GM23338 (cell line): ENCODE data around the gene TEX36. TPM values are rescaled to one million over a fixed set of nuclear protein-coding genes. Genes with fewer than 3 reads are reported as not detected.
A peak's percentile ranks its signal among the peaks of the same experiment; 100 is the strongest.

Experiments used
- ATAC-seq: fragments of 200-7000 bp; cut with Tn5 transposase; 3 replicates; pipeline ENCODE4 v1.9.1; 2020
- DNase-seq: peaks from one replicate; pipeline ENCODE4 v3.0.0-alpha.2; 2015; ENCODE audit warnings: low spot score
- H2AFZ ChIP-seq: fragments of 200-600 bp; sonication (generic); 2 replicates; pipeline ENCODE4 v1.8.0; 2016; ENCODE audit warnings: antibody characterized with exemption, mild to moderate bottlenecking, moderate library complexity
- H3F3A ChIP-seq: fragments of 200-600 bp; sonication (generic); replicated peaks from 2 replicates; pipeline ENCODE4 v1.8.0; 2017; ENCODE audit warnings: antibody characterized with exemption, mixed run types, low read depth
- H3K27ac ChIP-seq: fragments of 200-600 bp; sonication (generic); 2 replicates; pipeline ENCODE4 v1.6.1; 2016; ENCODE audit warnings: low read depth
- H3K27me3 ChIP-seq: fragments of 200-600 bp; sonication (generic); 2 replicates; pipeline ENCODE4 v1.8.0; 2016; ENCODE audit warnings: mild to moderate bottlenecking, mixed run types, moderate library complexity; ENCODE audit not compliant: insufficient read depth
- H3K36me3 ChIP-seq: fragments of 200-600 bp; sonication (generic); 2 replicates; pipeline ENCODE4 v1.8.0; 2016; ENCODE audit warnings: mild to moderate bottlenecking; ENCODE audit not compliant: insufficient read depth
- H3K4me1 ChIP-seq: fragments of 200-600 bp; sonication (generic); 2 replicates; pipeline ENCODE4 v1.8.0; 2016; ENCODE audit warnings: mild to moderate bottlenecking, moderate library complexity; ENCODE audit not compliant: insufficient read depth
- H3K4me2 ChIP-seq: fragments of 200-600 bp; sonication (generic); 2 replicates; pipeline ENCODE4 v1.7.1; 2017; ENCODE audit warnings: mixed run types
- H3K4me3 ChIP-seq: fragments of 200-600 bp; sonication (generic); 2 replicates; pipeline ENCODE4 v1.6.1; 2016; ENCODE audit warnings: mixed run types
- H3K79me2 ChIP-seq: fragments of 200-600 bp; sonication (generic); replicated peaks from 2 replicates; pipeline ENCODE4 v1.8.0; 2017; ENCODE audit warnings: mild to moderate bottlenecking; ENCODE audit not compliant: insufficient read depth
- H3K9me2 ChIP-seq: fragments of 200-600 bp; sonication (generic); 2 replicates; pipeline ENCODE4 v1.8.0; 2017; ENCODE audit not compliant: insufficient read depth
- H4K20me1 ChIP-seq: fragments of 200-600 bp; sonication (generic); replicated peaks from 2 replicates; pipeline ENCODE4 v1.8.0; 2017; ENCODE audit warnings: mild to moderate bottlenecking; ENCODE audit not compliant: insufficient read depth
- H3K27ac Mint-ChIP-seq: 2 replicates; pipeline ENCODE4 v1.8.0; 2020; ENCODE audit warnings: inconsistent platforms, mild to moderate bottlenecking, moderate library complexity, mixed read lengths
- H3K27me3 Mint-ChIP-seq: 3 replicates; pipeline ENCODE4 v1.8.0; 2022; ENCODE audit warnings: low read depth, mild to moderate bottlenecking, moderate library complexity, mixed read lengths, inconsistent platforms; ENCODE audit not compliant: insufficient read depth, poor library complexity
- H3K36me3 Mint-ChIP-seq: 3 replicates; pipeline ENCODE4 v1.8.0; 2021; ENCODE audit warnings: low read depth, mild to moderate bottlenecking, inconsistent platforms, moderate library complexity, mixed read lengths
- H3K4me1 Mint-ChIP-seq: 3 replicates; pipeline ENCODE4 v1.8.0; 2020; ENCODE audit warnings: mild to moderate bottlenecking, inconsistent platforms, mixed read lengths
- H3K4me3 Mint-ChIP-seq: 3 replicates; pipeline ENCODE4 v1.8.0; 2021; ENCODE audit warnings: moderate library complexity, mild to moderate bottlenecking, inconsistent platforms, mixed read lengths
- H3K9me3 Mint-ChIP-seq: 3 replicates; pipeline ENCODE4 v1.8.0; 2020; ENCODE audit warnings: moderate library complexity, mild to moderate bottlenecking, inconsistent platforms, mixed read lengths
- CREB1 ChIP-seq: fragments of 250-450 bp; sonication (Bioruptor Pico); IDR thresholded peaks from 2 replicates; pipeline ENCODE4 v1.5.0; 2020; ENCODE audit warnings: low read depth, mild to moderate bottlenecking, moderate library complexity
- CTCF ChIP-seq, 2 experiments: fragments of 200-600 bp in 1 of 2; sonication (generic) in 1 of 2; conservative IDR thresholded peaks; 2 replicates each; pipeline versions ENCODE4 v1.5.1 to v1.6.1; 2016 to 2017; ENCODE audit warnings: antibody characterized with exemption in 2 of 2, low read depth in 2 of 2, mild to moderate bottlenecking in 2 of 2, moderate library complexity in 1 of 2
- EZH2 ChIP-seq: fragments of 200-600 bp; sonication (generic); IDR thresholded peaks from one replicate; pipeline ENCODE4 v1.8.0; 2017; ENCODE audit warnings: antibody characterized with exemption, mild to moderate bottlenecking, low read depth; ENCODE audit not compliant: unreplicated experiment
- EZH2phosphoT487 ChIP-seq: fragments of 200-600 bp; sonication (generic); IDR thresholded peaks from one replicate; pipeline ENCODE4 v1.8.1; 2018; ENCODE audit warnings: antibody characterized with exemption; ENCODE audit not compliant: unreplicated experiment
- POLR2AphosphoS5 ChIP-seq: IDR thresholded peaks from 2 replicates; pipeline ENCODE4 v1.6.1; 2016; ENCODE audit warnings: antibody characterized with exemption, low read depth
- REST ChIP-seq: IDR thresholded peaks from one replicate; pipeline ENCODE4 v1.6.1; 2018; ENCODE audit warnings: antibody characterized with exemption; ENCODE audit not compliant: unreplicated experiment
- STAT1 ChIP-seq: IDR thresholded peaks from one replicate; pipeline ENCODE4 v1.6.1; 2016; ENCODE audit warnings: antibody characterized with exemption; ENCODE audit not compliant: unreplicated experiment
- ZNF114 ChIP-seq: fragments of 250-450 bp; sonication (Bioruptor Pico); IDR thresholded peaks from 2 replicates; pipeline ENCODE4 v1.5.0; 2020; ENCODE audit warnings: mild to moderate bottlenecking, moderate library complexity
- ZNF462 ChIP-seq: fragments of 250-450 bp; sonication (Bioruptor Pico); IDR thresholded peaks from 2 replicates; pipeline ENCODE4 v1.5.0; 2020; ENCODE audit warnings: mild to moderate bottlenecking, moderate library complexity
- polyA plus RNA-seq: library from polyadenylated mRNA; unstranded; fragments of >200 nt; fragmentation: Nextera tagmentation; extraction: Ambion mirVana; gene quantifications from 2 replicates; pipeline ENCODE4 v1.2.1, GENCODE V29; 2016
- total RNA-seq: library from RNA; depleted of rRNA; stranded (reverse); fragments of >200 nt; shearing (Covaris generic); gene quantifications from 2 replicates; pipeline ENCODE4 v1.2.3, GENCODE V29; 2014
- TF ChIP-seq, protein P1 (sequence below): IDR thresholded peaks from 2 replicates; pipeline ENCODE4 v1.6.1; 2016; ENCODE audit warnings: antibody characterized with exemption

The TEX36 gene
- total and polyA plus RNA-seq, 2 experiments from 2014 or later: not detected

- H3K27me3 ChIP-seq: no peaks in the 10 kb centered on the region
- H3K4me1 ChIP-seq: peaks cover 6% of the 10 kb centered on the region; the same call in 1 of the 2 replicates
- peak; percentile 93 for ATAC-seq
- H3K79me2 ChIP-seq: peaks cover 32% of the 10 kb centered on the region
- peaks cover 42% of the 10 kb centered on the region for H3K36me3 Mint-ChIP-seq
- H3K27ac ChIP-seq: peak within 1 kb of the TSS; percentile 82
- H2AFZ ChIP-seq: peak within 1 kb of the TSS; percentile 66; the same call in 1 of the 2 replicates
- H4K20me1 ChIP-seq: 0 out of 2 replicates have a peak, but pooled peaks cover 6% of the 10 kb centered on the region
- peak within 1 kb of the TSS; percentile 96 for H3K4me2 ChIP-seq
- H3K4me1 Mint-ChIP-seq: peaks cover 7% of the 10 kb centered on the region; the same call in 2 of the 3 replicates
- H3F3A ChIP-seq: no peaks in the 10 kb centered on the region
- peaks cover 5% of the 10 kb centered on the region for H3K27me3 Mint-ChIP-seq
- peak within 1 kb of the TSS; percentile 99 for H3K27ac Mint-ChIP-seq
- no peak for TF ChIP-seq REST
- TF ChIP-seq ZNF114 (CRISPR knock-in tag): no peak
- TF ChIP-seq EZH2phosphoT487: no peak
- no peak for TF ChIP-seq ZNF462 (CRISPR knock-in tag)
- TF ChIP-seq EZH2: no peak
- peak; percentile 96 for TF ChIP-seq POLR2AphosphoS5
- no peak for TF ChIP-seq STAT1
- TF ChIP-seq CTCF (conservative IDR thresholded peaks at IDR 0.05; ENCODE audit: low read depth in 2 of 2): no peak
- TF ChIP-seq CREB1: 0 out of 2 replicates have a peak, but pooled peaks have one; percentile 38
- TF ChIP-seq, protein P1, sequence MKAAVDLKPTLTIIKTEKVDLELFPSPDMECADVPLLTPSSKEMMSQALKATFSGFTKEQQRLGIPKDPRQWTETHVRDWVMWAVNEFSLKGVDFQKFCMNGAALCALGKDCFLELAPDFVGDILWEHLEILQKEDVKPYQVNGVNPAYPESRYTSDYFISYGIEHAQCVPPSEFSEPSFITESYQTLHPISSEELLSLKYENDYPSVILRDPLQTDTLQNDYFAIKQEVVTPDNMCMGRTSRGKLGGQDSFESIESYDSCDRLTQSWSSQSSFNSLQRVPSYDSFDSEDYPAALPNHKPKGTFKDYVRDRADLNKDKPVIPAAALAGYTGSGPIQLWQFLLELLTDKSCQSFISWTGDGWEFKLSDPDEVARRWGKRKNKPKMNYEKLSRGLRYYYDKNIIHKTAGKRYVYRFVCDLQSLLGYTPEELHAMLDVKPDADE: 0 out of 2 replicates have a peak, but pooled peaks have one; percentile 23
- H3K36me3 ChIP-seq: peaks cover 25% of the 10 kb centered on the region
- peak within 1 kb of the TSS; percentile 95 for H3K4me3 Mint-ChIP-seq
- H3K4me3 ChIP-seq: peak within 1 kb of the TSS; percentile 96
- peaks cover 22% of the 10 kb centered on the region for H3K9me3 Mint-ChIP-seq
- H3K9me2 ChIP-seq: no peaks in the 10 kb centered on the region
- DNase-seq: peak; percentile 100
Observed at GRCh38 chr10:125719173-125720001, 36.4 kb upstream of the TEX36 start, which contains the start of gene EDRF1. Gene EDRF1, plus strand, starts transcription at chr10:125719709. Its CDS starts 99 bp downstream, at chr10:125719808.
